Right lobe of liver (tissue), 6 donors: ENCODE results near the gene PRSS56. TPM values are rescaled to one million over a fixed set of nuclear protein-coding genes. Genes with fewer than 3 reads are reported as not detected.

Experiments used
- ATAC-seq, 4 donors: fragments of 200-7000 bp; cut with Tn5 transposase; one replicate each; pipeline ENCODE4 v1.9.1; 2020; ENCODE audit warnings: mild to moderate bottlenecking in 4 of 4, moderate library complexity in 4 of 4
- DNase-seq, 3 donors: peaks; one replicate each; pipeline ENCODE4 v3.0.0-alpha.2; 2020
- H3K27ac ChIP-seq, 3 donors: fragments of 200-600 bp; one replicate each; pipeline ENCODE4 v1.8.0; 2022
- H3K27me3 ChIP-seq, 2 donors: fragments of 200-600 bp; one replicate each; pipeline ENCODE4 v1.8.0; 2022
- H3K36me3 ChIP-seq, 4 donors: fragments of 200-600 bp; sonication (generic) in 1 of 4; one replicate each; pipeline versions ENCODE4 v1.5.1 to v1.8.0; 2017 to 2022; ENCODE audit warnings: control low read depth in 1 of 4
- H3K4me1 ChIP-seq, 4 donors: fragments of 200-600 bp; sonication (generic) in 1 of 4; one replicate each; pipeline versions ENCODE4 v1.5.1 to v1.8.0; 2017 to 2022; ENCODE audit warnings: control low read depth in 1 of 4
- H3K4me3 ChIP-seq, 3 donors: fragments of 200-600 bp; one replicate each; pipeline ENCODE4 v1.8.0; 2022
- H3K9me3 ChIP-seq, 4 donors: fragments of 200-600 bp; sonication (generic) in 1 of 4; one replicate each; pipeline versions ENCODE4 v1.5.1 to v1.8.0; 2017 to 2022; ENCODE audit warnings: control low read depth in 1 of 4
- POLR2A ChIP-seq: fragments of 450-650 bp; IDR thresholded peaks from one replicate; pipeline ENCODE4 v1.6.1; 2017; ENCODE audit warnings: antibody characterized with exemption, mild to moderate bottlenecking
- WGBS: methylation state at CpG from one replicate; pipeline ENCODE4 v1.1.6; 2018; ENCODE audit warnings: low coverage, low lambda C conversion rate; ENCODE audit not compliant: insufficient coverage; ENCODE audit errors: missing lambda C conversion rate; 5-methylcytosine and 5-hydroxymethylcytosine counted together
- intact Hi-C, 2 donors: fragments of 100-400 bp; cut with DNase I; formaldehyde crosslinking; loops; one replicate each; pipeline versions ENCODE4 v1.11.2 to v1.14.1; 2022
- total RNA-seq, 6 experiments: library from RNA; depleted of rRNA in 2 of 6; stranded (reverse); fragments of >200 nt in 2 of 6; fragmentation: NEBNext Ultra II Directional in 3 of 6; extraction: Animal tissue kit (Norgen Biotek cat#: 25700) in 3 of 6; gene quantifications; one replicate each; pipeline versions ENCODE4 v1.1.0 to v1.2.4, GENCODE V29; 2016 to 2023
- TF ChIP-seq, protein P1 (sequence below), 4 donors: fragments of 200-600 bp in 3 of 4; fragments of 450-650 bp in 1 of 4; IDR thresholded peaks; one replicate each; pipeline versions ENCODE4 v1.5.1 to v1.8.0; 2016 to 2022; ENCODE audit warnings: antibody characterized with exemption in 4 of 4, mild to moderate bottlenecking in 2 of 4
- donor health status: DM: no; HTN: yes; CAD: no.
- donor health status: DM: no; HTN: no; CAD: no.
- donor health status: DM: no; HTN: no; CAD: no.
- donor health status: DM: no; HTN: yes; CAD: no.
- donor health status: DM: no; HTN: yes; CAD: no.

Gene PRSS56
- total RNA-seq, 6 experiments from 2014 or later: 0.19 TPM; not detected in 5

DNA sequence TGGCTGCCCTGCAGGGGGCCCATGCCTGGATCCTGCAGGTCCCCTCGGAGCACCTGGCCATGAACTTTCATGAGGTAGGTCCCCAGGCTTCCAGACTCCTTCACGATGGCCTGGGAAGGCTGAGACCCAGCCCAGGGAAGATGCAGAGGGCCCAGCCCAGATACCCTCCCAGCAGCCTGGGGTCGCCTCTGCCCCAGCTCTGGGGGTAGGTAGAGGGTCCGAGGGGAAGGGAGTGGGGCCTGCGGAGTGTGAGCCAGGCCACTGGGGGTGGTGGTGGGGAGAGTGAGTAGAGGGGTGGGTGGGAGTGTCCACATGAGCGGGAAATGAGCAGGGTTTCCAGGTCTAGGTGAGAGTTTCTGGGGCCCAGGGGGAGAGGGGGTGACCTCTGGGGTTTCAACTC is 4.6 kb downstream of the PRSS56 start:
- intact Hi-C loops: loop anchor here in 1 of 2 donors (10.0 kb wide), 2 partner anchors 90 to 620 kb away; no protein-coding TSS in a partner anchor
- ATAC-seq: no peak
- Histone ChIP-seq H3K9me3 (no peaks in the 10 kb centered on the region), H3K4me1 (peaks cover 0 to 20% (median 0%) of the 10 kb centered on the region in 4 donors), H3K27me3 (peaks cover 14 to 27% of the 10 kb centered on the region in 2 donors), H3K4me3 (no peak overlapping the region), H3K36me3 (no peaks in the 10 kb centered on the region), H3K27ac (no peak overlapping the region)
- WGBS: 67% methylated on average over 2 of the region's 6 CpGs
- TF ChIP-seq, protein P1, sequence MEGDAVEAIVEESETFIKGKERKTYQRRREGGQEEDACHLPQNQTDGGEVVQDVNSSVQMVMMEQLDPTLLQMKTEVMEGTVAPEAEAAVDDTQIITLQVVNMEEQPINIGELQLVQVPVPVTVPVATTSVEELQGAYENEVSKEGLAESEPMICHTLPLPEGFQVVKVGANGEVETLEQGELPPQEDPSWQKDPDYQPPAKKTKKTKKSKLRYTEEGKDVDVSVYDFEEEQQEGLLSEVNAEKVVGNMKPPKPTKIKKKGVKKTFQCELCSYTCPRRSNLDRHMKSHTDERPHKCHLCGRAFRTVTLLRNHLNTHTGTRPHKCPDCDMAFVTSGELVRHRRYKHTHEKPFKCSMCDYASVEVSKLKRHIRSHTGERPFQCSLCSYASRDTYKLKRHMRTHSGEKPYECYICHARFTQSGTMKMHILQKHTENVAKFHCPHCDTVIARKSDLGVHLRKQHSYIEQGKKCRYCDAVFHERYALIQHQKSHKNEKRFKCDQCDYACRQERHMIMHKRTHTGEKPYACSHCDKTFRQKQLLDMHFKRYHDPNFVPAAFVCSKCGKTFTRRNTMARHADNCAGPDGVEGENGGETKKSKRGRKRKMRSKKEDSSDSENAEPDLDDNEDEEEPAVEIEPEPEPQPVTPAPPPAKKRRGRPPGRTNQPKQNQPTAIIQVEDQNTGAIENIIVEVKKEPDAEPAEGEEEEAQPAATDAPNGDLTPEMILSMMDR (IDR thresholded peaks at IDR 0.05): no peak
- no peak for TF ChIP-seq POLR2A
- DNase-seq: no peak

DNA sequence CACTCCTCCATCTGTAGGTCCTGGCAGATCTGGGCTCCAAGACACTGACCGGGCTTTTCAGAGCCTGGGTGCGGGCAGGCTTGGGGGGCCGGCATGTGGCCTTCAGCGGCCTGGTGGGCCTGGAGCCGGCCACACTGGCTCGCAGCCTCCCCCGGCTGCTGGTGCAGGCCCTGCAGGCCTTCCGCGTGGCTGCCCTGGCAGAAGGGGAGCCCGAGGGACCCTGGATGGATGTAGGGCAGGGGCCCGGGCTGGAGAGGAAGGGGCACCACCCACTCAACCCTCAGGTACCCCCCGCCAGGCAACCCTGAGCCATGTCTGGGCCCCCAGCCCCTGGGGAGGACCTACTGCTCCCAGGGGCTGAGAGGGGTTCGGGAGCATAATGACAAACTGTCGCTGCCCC is 5.0 kb downstream of the PRSS56 start:
- TF ChIP-seq, protein P1 (IDR thresholded peaks at IDR 0.05): no peak
- no peak for TF ChIP-seq POLR2A
- WGBS: no CpG with 5 or more reads among the region's 14 CpGs
- H3K9me3 ChIP-seq: no peaks in the 10 kb centered on the region
- intact Hi-C loops: loop anchor here in 1 of 2 donors (10.0 kb wide), 2 partner anchors 90 to 620 kb away; no protein-coding TSS in a partner anchor
- peaks cover 0 to 20% (median 0%) of the 10 kb centered on the region in 4 donors for H3K4me1 ChIP-seq
- no peak for ATAC-seq
- no peak for DNase-seq
- peaks cover 14 to 27% of the 10 kb centered on the region in 2 donors for H3K27me3 ChIP-seq
- H3K27ac ChIP-seq: no peak overlapping the region
- no peak overlapping the region for H3K4me3 ChIP-seq
- H3K36me3 ChIP-seq: no peaks in the 10 kb centered on the region

DNA sequence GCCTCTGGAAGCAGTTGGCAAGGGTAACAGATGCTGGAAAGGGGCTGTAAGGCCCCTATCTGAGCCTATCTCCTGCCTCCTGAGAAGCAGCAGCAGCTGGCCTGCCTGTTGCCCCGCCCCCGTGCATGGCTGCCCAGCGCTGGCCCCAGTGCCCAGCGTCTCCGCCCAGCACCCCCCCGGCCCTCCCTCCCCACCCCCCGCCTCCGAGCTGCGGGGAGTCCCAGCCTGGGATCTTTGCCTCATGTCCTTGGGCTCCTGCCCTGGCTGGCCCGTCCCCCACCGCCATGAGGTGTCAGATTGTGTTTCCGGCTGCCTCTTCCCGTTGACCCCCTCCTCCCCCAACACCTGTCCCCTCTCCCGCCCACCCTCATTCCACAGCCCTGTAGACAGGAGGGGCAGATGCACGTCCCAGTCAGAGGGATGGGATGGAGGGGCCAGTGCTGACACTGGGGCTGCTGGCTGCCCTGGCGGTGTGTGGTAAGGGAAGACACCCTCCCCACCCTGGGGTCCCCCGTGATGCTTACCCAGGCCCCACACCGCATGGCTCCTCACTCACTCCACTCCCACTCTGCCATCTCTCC is 5.7 kb downstream of the PRSS56 start, which contains the start of gene CHRND:
Gene CHRND, plus strand, starts transcription at position 370 of the 581 bp plus-strand sequence. Its CDS starts 56 bp downstream, at position 426.
- no peak for ATAC-seq
- intact Hi-C loops: loop anchor here in 1 of 2 donors (10.0 kb wide), 2 partner anchors 91 to 621 kb away; no protein-coding TSS in a partner anchor
- 7% methylated on average over 9 of the region's 18 CpGs for WGBS

DNA sequence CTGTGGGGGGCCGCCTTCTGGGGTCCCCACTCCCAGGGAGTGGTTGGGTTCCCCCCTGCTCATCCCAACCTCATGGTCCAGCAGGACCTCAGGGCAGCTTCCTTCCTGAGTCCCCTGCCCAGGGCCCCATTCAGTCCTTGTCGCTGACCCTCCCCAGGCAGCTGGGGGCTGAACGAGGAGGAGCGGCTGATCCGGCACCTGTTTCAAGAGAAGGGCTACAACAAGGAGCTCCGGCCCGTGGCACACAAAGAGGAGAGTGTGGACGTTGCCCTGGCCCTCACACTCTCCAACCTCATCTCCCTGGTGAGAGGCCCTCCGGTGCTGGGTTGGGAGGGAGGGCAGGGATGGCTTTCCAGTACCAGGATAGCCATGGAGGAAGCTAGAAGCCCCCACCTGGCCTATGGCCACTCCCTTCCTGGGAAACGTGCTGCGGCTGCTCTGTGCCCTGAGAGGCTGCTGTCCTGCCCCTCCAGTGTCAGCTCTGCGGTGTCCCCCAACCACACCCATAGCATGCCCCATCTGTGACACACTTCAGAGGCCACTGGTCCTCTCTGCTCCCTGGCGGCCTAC is 6.3 kb downstream of the PRSS56 start:
- ATAC-seq (no peak), DNase-seq (no peak)
- no peaks in the 10 kb centered on the region for H3K9me3 ChIP-seq
- WGBS: 65% methylated on average over 6 of the region's 13 CpGs
- no peaks in the 10 kb centered on the region for H3K36me3 ChIP-seq
- TF ChIP-seq POLR2A: no peak
- TF ChIP-seq, protein P1 (IDR thresholded peaks at IDR 0.05): no peak
- intact Hi-C loops: loop anchor here in 1 of 2 donors (10.0 kb wide), 2 partner anchors 92 to 622 kb away; no protein-coding TSS in a partner anchor
- H3K4me1 ChIP-seq: peaks cover 0 to 20% (median 0%) of the 10 kb centered on the region in 4 donors
- no peak overlapping the region for H3K27ac ChIP-seq
- H3K27me3 ChIP-seq: peaks cover 14 to 27% of the 10 kb centered on the region in 2 donors
- H3K4me3 ChIP-seq: no peak overlapping the region

More for the DNA sequence above, 5.7 kb downstream of the PRSS56 start, which contains the start of gene CHRND:
- no peak for DNase-seq
- no peak for TF ChIP-seq POLR2A
- Histone ChIP-seq H3K27me3 (peaks cover 14 to 27% of the 10 kb centered on the region in 2 donors), H3K9me3 (no peaks in the 10 kb centered on the region), H3K4me1 (peaks cover 0 to 20% (median 0%) of the 10 kb centered on the region in 4 donors), H3K36me3 (no peaks in the 10 kb centered on the region), H3K4me3 (no peak within 1 kb of the TSS), H3K27ac (no peak within 1 kb of the TSS)
